ENCODE results near the gene EXOC4. TPM values are rescaled to one million over a fixed set of nuclear protein-coding genes. Genes with fewer than 3 reads are reported as not detected.

EXOC4 gene
- total RNA-seq, 4 donors from 2014 or later: 82.4 to 204 (median 128) TPM

- no peak overlapping the region for H3K27ac ChIP-seq
- in situ Hi-C loops (cut with MboI; ENCODE audit: low pct_ligation_motif_present in 1 of 4, low pct_unique_long_range_greater_than_20kb in 1 of 4, low sequenced_read_pairs in 3 of 4): no loop called here
- H3K4me3 ChIP-seq: no peak overlapping the region
- no peaks in the 10 kb centered on the region for H3K9me3 ChIP-seq
- TF ChIP-seq POLR2A (IDR thresholded peaks at IDR 0.05): no peak
- TF ChIP-seq POLR2AphosphoS5 (IDR thresholded peaks at IDR 0.05): no peak
- no peak for TF ChIP-seq EP300 (IDR thresholded peaks at IDR 0.05; ENCODE audit: low read depth)
- TF ChIP-seq, protein P1, sequence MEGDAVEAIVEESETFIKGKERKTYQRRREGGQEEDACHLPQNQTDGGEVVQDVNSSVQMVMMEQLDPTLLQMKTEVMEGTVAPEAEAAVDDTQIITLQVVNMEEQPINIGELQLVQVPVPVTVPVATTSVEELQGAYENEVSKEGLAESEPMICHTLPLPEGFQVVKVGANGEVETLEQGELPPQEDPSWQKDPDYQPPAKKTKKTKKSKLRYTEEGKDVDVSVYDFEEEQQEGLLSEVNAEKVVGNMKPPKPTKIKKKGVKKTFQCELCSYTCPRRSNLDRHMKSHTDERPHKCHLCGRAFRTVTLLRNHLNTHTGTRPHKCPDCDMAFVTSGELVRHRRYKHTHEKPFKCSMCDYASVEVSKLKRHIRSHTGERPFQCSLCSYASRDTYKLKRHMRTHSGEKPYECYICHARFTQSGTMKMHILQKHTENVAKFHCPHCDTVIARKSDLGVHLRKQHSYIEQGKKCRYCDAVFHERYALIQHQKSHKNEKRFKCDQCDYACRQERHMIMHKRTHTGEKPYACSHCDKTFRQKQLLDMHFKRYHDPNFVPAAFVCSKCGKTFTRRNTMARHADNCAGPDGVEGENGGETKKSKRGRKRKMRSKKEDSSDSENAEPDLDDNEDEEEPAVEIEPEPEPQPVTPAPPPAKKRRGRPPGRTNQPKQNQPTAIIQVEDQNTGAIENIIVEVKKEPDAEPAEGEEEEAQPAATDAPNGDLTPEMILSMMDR (IDR thresholded peaks at IDR 0.05): no peak
- no peak for DNase-seq
- intact Hi-C loops (cut with DNase I; ENCODE audit: low total_unique reads): no loop called here
- H3K36me3 ChIP-seq: no peaks in the 10 kb centered on the region
- H3K4me1 ChIP-seq: no peaks in the 10 kb centered on the region
- no peaks in the 10 kb centered on the region for H3K27me3 ChIP-seq
Observed at GRCh38 chr7:133845005-133845404, 592.1 kb downstream of the EXOC4 start.

DNA sequence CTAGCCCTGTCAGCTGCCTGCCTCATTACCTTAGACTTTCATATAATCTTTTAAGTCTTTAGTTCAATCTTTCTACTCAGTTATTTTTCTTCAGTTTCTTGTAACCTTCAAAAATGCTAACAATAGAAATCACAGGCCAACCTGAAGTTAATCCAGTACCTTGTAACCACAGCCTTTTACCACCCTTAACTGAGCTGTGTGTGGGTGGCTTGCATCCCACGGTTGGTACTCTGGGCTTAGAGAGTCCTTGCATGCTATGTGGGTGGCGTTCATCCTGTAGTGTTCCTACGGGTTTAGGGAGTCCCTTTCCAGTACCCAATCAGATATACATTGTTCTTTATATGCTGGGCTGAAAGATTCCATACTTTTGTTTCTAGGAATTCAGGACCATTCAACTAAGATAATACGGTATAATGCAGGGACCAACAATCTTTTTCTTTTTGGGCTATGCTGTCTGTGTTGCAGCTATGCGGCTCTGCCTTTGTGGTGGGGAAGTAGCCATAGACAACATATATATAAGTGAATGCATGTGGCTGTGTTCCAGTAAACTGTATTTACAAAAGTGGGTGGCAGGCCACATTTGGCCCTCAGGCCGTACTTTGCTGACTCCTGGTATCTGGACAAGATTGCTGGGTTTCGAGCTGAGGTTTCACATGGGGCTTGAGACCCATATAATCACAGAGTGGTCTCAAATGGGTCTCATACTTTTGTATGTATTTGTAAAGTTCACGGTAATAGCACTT is 593.5 kb downstream of the EXOC4 start:
- H3K4me3 ChIP-seq: no peak overlapping the region
- WGBS, 2 donors (ENCODE audit: low coverage in 1 of 2): 87 to 91% methylated on average over 3 to 8 of the region's 8 CpGs
- H3K4me1 ChIP-seq: no peaks in the 10 kb centered on the region
- intact Hi-C loops (cut with DNase I; ENCODE audit: low total_unique reads): no loop called here
- in situ Hi-C loops (cut with MboI; ENCODE audit: low pct_ligation_motif_present in 1 of 4, low pct_unique_long_range_greater_than_20kb in 1 of 4, low sequenced_read_pairs in 3 of 4): no loop called here
- no peak for DNase-seq
- no peaks in the 10 kb centered on the region for H3K9me3 ChIP-seq
- no peak overlapping the region for H3K27ac ChIP-seq
- H3K27me3 ChIP-seq: no peaks in the 10 kb centered on the region
- H3K36me3 ChIP-seq: no peaks in the 10 kb centered on the region
- no peak for TF ChIP-seq EP300 (IDR thresholded peaks at IDR 0.05; ENCODE audit: low read depth)
- TF ChIP-seq, protein P1 (IDR thresholded peaks at IDR 0.05): no peak
- TF ChIP-seq POLR2A (IDR thresholded peaks at IDR 0.05): no peak

- TF ChIP-seq, protein P1 (IDR thresholded peaks at IDR 0.05): no peak
- TF ChIP-seq EP300 (IDR thresholded peaks at IDR 0.05; ENCODE audit: low read depth) (no peak), POLR2AphosphoS5 (IDR thresholded peaks at IDR 0.05) (no peak), POLR2A (IDR thresholded peaks at IDR 0.05) (no peak)
- Histone ChIP-seq H3K36me3 (no peaks in the 10 kb centered on the region), H3K9me3 (no peaks in the 10 kb centered on the region), H3K27ac (no peak overlapping the region), H3K4me1 (peaks cover 0 to 12% (median 1%) of the 10 kb centered on the region in 4 donors), H3K4me3 (no peak overlapping the region), H3K27me3 (no peaks in the 10 kb centered on the region)
- WGBS, 2 donors (ENCODE audit: low coverage in 1 of 2): 81 to 84% methylated on average over 4 to 5 of the region's 5 CpGs
- DNase-seq: no peak
- intact Hi-C loops (cut with DNase I; ENCODE audit: low total_unique reads) (no loop called here), in situ Hi-C loops (cut with MboI; ENCODE audit: low pct_ligation_motif_present in 1 of 4, low pct_unique_long_range_greater_than_20kb in 1 of 4, low sequenced_read_pairs in 3 of 4) (no loop called here)
Observed at GRCh38 chr7:133850497-133851280, 597.8 kb downstream of the EXOC4 start.

- TF ChIP-seq, protein P1 (IDR thresholded peaks at IDR 0.05): no peak
- TF ChIP-seq POLR2AphosphoS5 (IDR thresholded peaks at IDR 0.05): no peak
- TF ChIP-seq EP300 (IDR thresholded peaks at IDR 0.05; ENCODE audit: low read depth): no peak
- TF ChIP-seq POLR2A (IDR thresholded peaks at IDR 0.05): no peak
- in situ Hi-C loops (cut with MboI; ENCODE audit: low pct_ligation_motif_present in 1 of 4, low pct_unique_long_range_greater_than_20kb in 1 of 4, low sequenced_read_pairs in 3 of 4) (no loop called here), intact Hi-C loops (cut with DNase I; ENCODE audit: low total_unique reads) (no loop called here)
- WGBS, 2 donors (ENCODE audit: low coverage in 1 of 2): 85 to 100% methylated on average over 2 of the region's 2 CpGs
- Histone ChIP-seq H3K27me3 (no peaks in the 10 kb centered on the region), H3K36me3 (no peaks in the 10 kb centered on the region), H3K9me3 (no peaks in the 10 kb centered on the region), H3K4me3 (no peak overlapping the region), H3K27ac (no peak overlapping the region), H3K4me1 (peaks cover 0 to 12% (median 1%) of the 10 kb centered on the region in 4 donors)
- DNase-seq: no peak
Observed at GRCh38 chr7:133851411-133851810, 598.5 kb downstream of the EXOC4 start.

All from transverse colon (tissue), 4 donors.